KMS-11 (cell line): ENCODE measurements around the gene HPN.
"Not testable (repeated sequence)": the region's sequence is repeated elsewhere in the genome, so short reads cannot be mapped to it uniquely, and the experiment has no call there.

ENCODE experiments used
- H2AFZ ChIP-seq: fragments of 200-600 bp; sonication (generic); 2 replicates; pipeline ENCODE4 v1.6.1; 2016; ENCODE audit warnings: antibody characterized with exemption, mixed run types, low read depth
- H3K27ac ChIP-seq: fragments of 200-600 bp; sonication (generic); 2 replicates; pipeline ENCODE4 v1.6.1; 2016; ENCODE audit warnings: mild to moderate bottlenecking, mixed run types
- H3K27me3 ChIP-seq: fragments of 200-600 bp; sonication (generic); 2 replicates; pipeline ENCODE4 v1.6.1; 2017; ENCODE audit warnings: mild to moderate bottlenecking, low read depth, mixed run types, moderate library complexity; ENCODE audit not compliant: insufficient read depth
- H3K36me3 ChIP-seq: fragments of 200-600 bp; sonication (generic); 2 replicates; pipeline ENCODE4 v1.6.1; 2017; ENCODE audit warnings: mild to moderate bottlenecking, mixed run types; ENCODE audit not compliant: insufficient read depth
- H3K4me1 ChIP-seq: fragments of 200-600 bp; sonication (generic); 2 replicates; pipeline ENCODE4 v1.6.1; 2016; ENCODE audit warnings: mild to moderate bottlenecking, low read depth, mixed run types; ENCODE audit not compliant: poor library complexity, severe bottlenecking
- H3K4me2 ChIP-seq: fragments of 200-600 bp; sonication (generic); 2 replicates; pipeline ENCODE4 v1.7.0; 2016; ENCODE audit warnings: mild to moderate bottlenecking, mixed run types
- H3K4me3 ChIP-seq: fragments of 200-600 bp; sonication (generic); IDR thresholded peaks from 2 replicates; pipeline ENCODE4 v1.6.1; 2017; ENCODE audit warnings: low read depth, low read length, mixed read lengths; ENCODE audit not compliant: insufficient read depth
- H3K79me2 ChIP-seq: fragments of 200-600 bp; sonication (generic); 2 replicates; pipeline ENCODE4 v1.6.1; 2016; ENCODE audit warnings: low read depth, mixed run types; ENCODE audit not compliant: insufficient read depth
- H3K9ac ChIP-seq: fragments of 200-600 bp; sonication (generic); 2 replicates; pipeline ENCODE4 v1.6.1; 2016; ENCODE audit warnings: mild to moderate bottlenecking, mixed run types
- H4K20me1 ChIP-seq: fragments of 200-600 bp; sonication (generic); 2 replicates; pipeline ENCODE4 v1.6.1; 2016; ENCODE audit warnings: mild to moderate bottlenecking, mixed run types; ENCODE audit not compliant: insufficient read depth
- TF ChIP-seq, protein P1 (sequence below): fragments of 200-600 bp; sonication (generic); conservative IDR thresholded peaks from 2 replicates; pipeline ENCODE4 v1.6.1; 2017; ENCODE audit warnings: low read depth, mild to moderate bottlenecking, antibody characterized with exemption, low read length, moderate library complexity, mixed read lengths

Gene HPN

DNA sequence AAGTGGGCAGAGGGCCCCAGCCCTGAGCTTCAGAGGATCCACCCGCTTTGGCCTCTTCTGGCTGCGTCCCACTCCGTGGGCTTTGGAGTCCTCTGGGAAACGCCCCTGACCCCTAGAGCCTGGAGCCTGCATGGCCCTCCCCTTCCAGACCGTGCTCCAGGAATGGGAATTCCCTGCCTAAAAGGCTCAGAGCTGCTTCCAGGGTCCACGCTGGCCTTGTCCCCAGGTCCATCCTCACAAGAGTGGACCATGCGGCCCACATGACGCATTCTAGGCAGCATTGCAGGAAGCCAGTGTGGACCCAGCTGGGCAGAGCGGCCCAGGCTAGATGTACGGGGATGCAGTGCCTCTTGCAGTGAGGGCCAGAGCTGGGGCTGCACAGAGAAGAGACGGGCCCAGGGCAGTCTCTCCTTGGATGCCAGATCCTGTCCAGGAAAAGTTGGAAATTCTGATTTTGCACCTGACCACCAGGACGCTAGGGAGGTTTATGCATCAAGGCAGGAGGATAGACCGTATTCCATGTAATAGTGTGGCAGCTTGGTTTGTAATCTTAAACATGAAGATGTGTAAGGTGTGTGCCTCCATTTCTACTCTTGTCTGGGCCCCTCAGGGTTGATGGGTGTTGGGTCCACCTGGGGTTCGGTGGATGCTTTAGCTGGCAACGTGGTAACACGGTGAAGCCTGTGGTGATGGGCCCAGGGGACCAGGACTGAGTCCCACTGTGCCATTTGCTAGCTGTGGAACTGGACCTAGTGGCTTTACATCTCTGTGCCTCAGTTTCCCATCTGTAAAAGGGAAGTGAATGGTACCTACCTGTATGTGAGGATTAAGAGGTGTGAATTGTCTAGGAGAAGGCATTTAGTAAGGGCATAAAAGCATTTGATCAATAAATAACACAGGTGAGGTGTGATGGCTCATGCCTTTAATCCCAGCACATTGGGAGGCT lies 59.3 kb downstream of the HPN start:
- TF ChIP-seq, protein P1, sequence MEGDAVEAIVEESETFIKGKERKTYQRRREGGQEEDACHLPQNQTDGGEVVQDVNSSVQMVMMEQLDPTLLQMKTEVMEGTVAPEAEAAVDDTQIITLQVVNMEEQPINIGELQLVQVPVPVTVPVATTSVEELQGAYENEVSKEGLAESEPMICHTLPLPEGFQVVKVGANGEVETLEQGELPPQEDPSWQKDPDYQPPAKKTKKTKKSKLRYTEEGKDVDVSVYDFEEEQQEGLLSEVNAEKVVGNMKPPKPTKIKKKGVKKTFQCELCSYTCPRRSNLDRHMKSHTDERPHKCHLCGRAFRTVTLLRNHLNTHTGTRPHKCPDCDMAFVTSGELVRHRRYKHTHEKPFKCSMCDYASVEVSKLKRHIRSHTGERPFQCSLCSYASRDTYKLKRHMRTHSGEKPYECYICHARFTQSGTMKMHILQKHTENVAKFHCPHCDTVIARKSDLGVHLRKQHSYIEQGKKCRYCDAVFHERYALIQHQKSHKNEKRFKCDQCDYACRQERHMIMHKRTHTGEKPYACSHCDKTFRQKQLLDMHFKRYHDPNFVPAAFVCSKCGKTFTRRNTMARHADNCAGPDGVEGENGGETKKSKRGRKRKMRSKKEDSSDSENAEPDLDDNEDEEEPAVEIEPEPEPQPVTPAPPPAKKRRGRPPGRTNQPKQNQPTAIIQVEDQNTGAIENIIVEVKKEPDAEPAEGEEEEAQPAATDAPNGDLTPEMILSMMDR: no peak
- H2AFZ ChIP-seq: no peak overlapping the region

DNA sequence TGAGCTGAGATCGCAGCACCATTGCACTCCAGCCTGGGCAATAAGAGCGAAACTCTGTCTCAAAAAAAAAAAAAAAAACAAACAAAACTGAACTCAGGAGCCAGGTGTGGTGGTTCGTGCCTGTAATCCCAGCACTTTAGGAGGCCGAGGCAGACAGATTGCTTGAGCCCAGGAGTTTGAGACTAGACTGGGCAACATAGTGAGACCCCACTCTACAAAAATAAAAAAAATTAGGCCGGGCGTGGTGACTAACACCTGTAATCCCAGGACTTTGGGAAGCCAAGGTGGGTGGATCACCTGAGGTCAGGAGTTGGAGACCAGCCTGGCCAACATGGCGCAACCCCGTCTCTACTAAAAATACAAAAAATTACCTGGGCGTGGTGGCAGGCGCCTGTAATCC lies 60.4 kb downstream of the HPN start:
- H2AFZ ChIP-seq, H3K9ac ChIP-seq, H3K36me3 ChIP-seq, H3K4me2 ChIP-seq, H3K27me3 ChIP-seq, H3K4me1 ChIP-seq, H3K4me3 ChIP-seq, H3K27ac ChIP-seq, H4K20me1 ChIP-seq, H3K79me2 ChIP-seq: not testable (repeated sequence)

More for the DNA sequence above, 59.3 kb downstream of the HPN start:
- Histone ChIP-seq H4K20me1 (no peaks in the 10 kb centered on the region), H3K79me2 (no peaks in the 10 kb centered on the region), H3K36me3 (no peaks in the 10 kb centered on the region), H3K9ac (no peak overlapping the region), H3K27ac (no peak overlapping the region), H3K4me2 (no peak overlapping the region), H3K27me3 (peaks cover 6% of the 10 kb centered on the region; the same call in 1 of the 2 replicates), H3K4me3 (no peak overlapping the region), H3K4me1 (no peaks in the 10 kb centered on the region)

DNA sequence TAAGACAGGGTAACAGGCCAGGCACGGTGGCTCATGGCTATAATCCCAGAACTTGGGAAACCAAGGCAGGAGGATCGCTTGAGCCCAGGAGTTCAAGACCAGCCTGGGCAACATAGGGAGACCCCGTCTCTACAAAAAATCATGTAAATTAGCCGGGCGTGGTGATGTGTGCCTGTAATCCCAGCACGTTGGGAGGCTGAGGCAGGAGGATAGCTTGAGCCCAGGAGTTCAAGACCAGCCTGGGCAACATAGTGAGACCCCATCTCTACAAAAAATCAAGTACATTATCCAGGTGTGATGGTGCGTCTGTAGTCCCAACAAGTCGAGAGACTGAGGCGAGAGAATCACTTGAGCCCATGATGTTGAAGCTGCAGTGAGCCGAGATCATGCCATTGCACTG lies 62.1 kb downstream of the HPN start:
- H3K79me2 ChIP-seq, H3K9ac ChIP-seq, H3K27ac ChIP-seq, H3K4me1 ChIP-seq, H3K36me3 ChIP-seq, H2AFZ ChIP-seq, H4K20me1 ChIP-seq, H3K4me2 ChIP-seq, H3K4me3 ChIP-seq, H3K27me3 ChIP-seq: not testable (repeated sequence)

DNA sequence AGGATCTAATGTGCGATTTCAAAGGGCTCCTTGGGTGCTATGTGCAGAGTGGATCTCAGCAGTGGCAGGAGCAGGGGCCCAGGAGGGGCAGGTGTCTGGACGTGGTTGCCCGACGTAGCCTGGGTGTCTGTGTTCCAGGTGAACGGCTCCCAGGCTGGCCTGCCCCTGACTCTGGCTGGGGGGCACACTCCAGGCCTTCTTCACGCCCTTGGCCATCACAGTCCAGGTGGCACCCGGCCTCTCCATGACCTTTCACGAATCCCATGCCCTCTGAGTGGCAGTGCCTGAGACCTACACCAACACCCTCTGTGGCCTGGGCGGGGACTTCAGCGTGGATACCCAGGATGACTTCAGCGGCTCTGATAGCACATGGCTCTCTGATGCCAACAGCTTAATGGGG lies 62.8 kb downstream of the HPN start:
- Histone ChIP-seq H3K4me2 (no peak overlapping the region), H3K36me3 (no peaks in the 10 kb centered on the region), H3K9ac (no peak overlapping the region), H3K4me3 (no peak overlapping the region), H4K20me1 (no peaks in the 10 kb centered on the region), H3K27me3 (peaks cover 7% of the 10 kb centered on the region; the same call in 1 of the 2 replicates), H3K27ac (no peak overlapping the region), H3K79me2 (no peaks in the 10 kb centered on the region), H2AFZ (no peak overlapping the region), H3K4me1 (no peaks in the 10 kb centered on the region)
- TF ChIP-seq, protein P1: no peak

DNA sequence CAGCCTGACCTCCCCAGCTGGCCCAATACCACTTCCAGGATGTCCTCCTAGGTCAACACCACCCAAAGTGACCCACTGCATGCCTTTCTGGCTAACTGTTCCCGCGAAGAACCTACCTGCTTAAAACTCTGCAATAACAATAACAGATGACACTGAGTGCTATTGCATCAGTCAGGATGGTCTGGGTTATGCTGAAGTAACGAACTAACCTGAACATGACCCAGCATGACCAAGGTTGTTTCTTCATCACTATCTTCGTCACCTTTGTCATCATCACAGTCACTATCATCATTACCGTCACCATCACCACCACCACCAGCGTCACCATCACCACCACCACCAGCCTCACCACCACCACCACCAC lies 63.5 kb downstream of the HPN start:
- no peaks in the 10 kb centered on the region for H4K20me1 ChIP-seq
- H3K4me3 ChIP-seq: no peak overlapping the region
- H2AFZ ChIP-seq: no peak overlapping the region
- H3K9ac ChIP-seq: no peak overlapping the region
- no peaks in the 10 kb centered on the region for H3K4me1 ChIP-seq
- H3K4me2 ChIP-seq: no peak overlapping the region
- TF ChIP-seq, protein P1: no peak
- peaks cover 11% of the 10 kb centered on the region; the same call in 1 of the 2 replicates for H3K27me3 ChIP-seq
- H3K36me3 ChIP-seq: no peaks in the 10 kb centered on the region
- H3K79me2 ChIP-seq: no peaks in the 10 kb centered on the region
- no peak overlapping the region for H3K27ac ChIP-seq
